WERI-Rb-1 (cell line): Measurements from ENCODE around the gene PGAP2.

ENCODE experiments used
- DNase-seq: peaks from one replicate; pipeline ENCODE4 v3.0.0-alpha.2; 2020
- H3K27ac ChIP-seq: fragments of 250-450 bp; sonication (Bioruptor Pico); 2 replicates; pipeline ENCODE4 v1.5.1; 2020; ENCODE audit warnings: mild to moderate bottlenecking, moderate library complexity
- H3K27me3 ChIP-seq: fragments of 250-450 bp; sonication (Bioruptor Pico); 2 replicates; pipeline ENCODE4 v1.5.1; 2021; ENCODE audit warnings: mild to moderate bottlenecking, low read depth, moderate library complexity; ENCODE audit not compliant: insufficient read depth, severe bottlenecking
- H3K36me3 ChIP-seq: fragments of 250-450 bp; sonication (Bioruptor Pico); 2 replicates; pipeline ENCODE4 v1.5.1; 2020; ENCODE audit warnings: mild to moderate bottlenecking, moderate library complexity
- H3K4me3 ChIP-seq: 2 replicates; pipeline ENCODE4 v1.5.1; 2011; ENCODE audit warnings: low read depth, mild to moderate bottlenecking, control low read depth, low read length
- H3K9me3 ChIP-seq: fragments of 250-450 bp; sonication (Bioruptor Pico); 2 replicates; pipeline ENCODE4 v1.5.1; 2021; ENCODE audit warnings: mild to moderate bottlenecking, moderate library complexity; ENCODE audit not compliant: severe bottlenecking
- CTCF ChIP-seq: IDR thresholded peaks from 2 replicates; pipeline ENCODE4 v1.5.1; 2011; ENCODE audit warnings: low read depth, mild to moderate bottlenecking, control low read depth, inconsistent platforms, low read length

The PGAP2 gene

GRCh38 chr11:3796002-3796311 lies 12.4 kb upstream of the PGAP2 start:
- no peak overlapping the region for H3K4me3 ChIP-seq
- no peak for TF ChIP-seq CTCF
- no peaks in the 10 kb centered on the region for H3K9me3 ChIP-seq
- peaks cover 44% of the 10 kb centered on the region for H3K36me3 ChIP-seq
- H3K27me3 ChIP-seq = no peaks in the 10 kb centered on the region
- DNase-seq = no peak
- no peak overlapping the region for H3K27ac ChIP-seq

- Histone ChIP-seq H3K9me3 (no peaks in the 10 kb centered on the region), H3K36me3 (peaks cover 41% of the 10 kb centered on the region), H3K27me3 (no peaks in the 10 kb centered on the region), H3K4me3 (peak overlapping the region; percentile 100), H3K27ac (peak overlapping the region; percentile 97)
- no peak for DNase-seq
- no peak for TF ChIP-seq CTCF
These were observed 12.0 kb upstream of the PGAP2 start for GRCh38 chr11:3796346-3796745.

- TF ChIP-seq CTCF = no peak
- Histone ChIP-seq H3K27me3 (no peaks in the 10 kb centered on the region), H3K9me3 (no peaks in the 10 kb centered on the region), H3K4me3 (peak overlapping the region; percentile 100), H3K36me3 (peaks cover 41% of the 10 kb centered on the region), H3K27ac (peak overlapping the region; percentile 97)
- no peak for DNase-seq
These were observed 11.5 kb upstream of the PGAP2 start for GRCh38 chr11:3796801-3797328.

GRCh38 chr11:3797329-3798090 lies 10.8 kb upstream of the PGAP2 start, which contains the start of gene NUP98:
NUP98 (minus strand) TSS chr11:3797554; CDS start chr11:3782117, 15,437 bp downstream.
- Histone ChIP-seq H3K4me3 (peak within 1 kb of the TSS; percentile 100), H3K36me3 (peaks cover 37% of the 10 kb centered on the region), H3K27ac (peak within 1 kb of the TSS; percentile 97), H3K9me3 (no peaks in the 10 kb centered on the region), H3K27me3 (no peaks in the 10 kb centered on the region)
- TF ChIP-seq CTCF = no peak; the same call in 1 of the 2 replicates
- peak; percentile 99 for DNase-seq

- no peak overlapping the region for H3K27ac ChIP-seq
- H3K27me3 ChIP-seq = no peaks in the 10 kb centered on the region
- DNase-seq = no peak
- no peaks in the 10 kb centered on the region for H3K9me3 ChIP-seq
- TF ChIP-seq CTCF = no peak
- peaks cover 20% of the 10 kb centered on the region for H3K36me3 ChIP-seq
- H3K4me3 ChIP-seq = no peak overlapping the region
These were observed 9.2 kb upstream of the PGAP2 start for GRCh38 chr11:3799143-3799542.
